Upper lobe of left lung (tissue), 6 donors: Measurements from ENCODE around the gene RFX1. TPM values are rescaled to one million over a fixed set of nuclear protein-coding genes. Genes with fewer than 3 reads are reported as not detected.

Source experiments
- ATAC-seq, 2 donors: fragments of 200-7000 bp; cut with Tn5 transposase; one replicate each; pipeline ENCODE4 v1.9.1; 2022; ENCODE audit warnings: mild to moderate bottlenecking in 2 of 2, moderate library complexity in 2 of 2; ENCODE audit not compliant: low FRiP score in 2 of 2
- DNase-seq, 2 donors: peaks; one replicate each; pipeline ENCODE4 v3.0.0-alpha.2; 2019 to 2020
- H3K27ac ChIP-seq, 4 donors: fragments of 200-600 bp; sonication (generic); one replicate each; pipeline ENCODE4 v1.5.1; 2016 to 2019
- H3K27me3 ChIP-seq, 4 donors: fragments of 200-600 bp; sonication (generic); one replicate each; pipeline ENCODE4 v1.5.1; 2017 to 2019
- H3K36me3 ChIP-seq, 4 donors: fragments of 200-600 bp; sonication (generic); one replicate each; pipeline ENCODE4 v1.5.1; 2016 to 2019
- H3K4me1 ChIP-seq, 4 donors: fragments of 200-600 bp; sonication (generic); one replicate each; pipeline ENCODE4 v1.5.1; 2018 to 2019
- H3K4me3 ChIP-seq, 4 donors: fragments of 200-600 bp; sonication (generic); one replicate each; pipeline ENCODE4 v1.5.1; 2017 to 2019; ENCODE audit warnings: mild to moderate bottlenecking in 2 of 4, moderate library complexity in 1 of 4
- H3K9me3 ChIP-seq, 4 donors: fragments of 200-600 bp; sonication (generic); one replicate each; pipeline ENCODE4 v1.5.1; 2018 to 2019
- EP300 ChIP-seq, 4 donors: sonication (generic); formaldehyde crosslinking; IDR thresholded peaks; one replicate each; pipeline ENCODE4 v1.5.1; 2017; ENCODE audit warnings: antibody characterized with exemption in 4 of 4, control low read depth in 2 of 4
- POLR2A ChIP-seq, 4 donors: fragments of 450-650 bp; IDR thresholded peaks; one replicate each; pipeline ENCODE4 v1.5.1; 2016 to 2017; ENCODE audit warnings: antibody characterized with exemption in 4 of 4, mild to moderate bottlenecking in 2 of 4
- POLR2AphosphoS5 ChIP-seq, 2 donors: sonication (generic); formaldehyde crosslinking; IDR thresholded peaks; one replicate each; pipeline ENCODE4 v1.5.1; 2017; ENCODE audit warnings: antibody characterized with exemption in 2 of 2
- WGBS, 2 donors: methylation state at CpG; one replicate each; pipeline ENCODE4 v1.1.5; 2017 to 2018; 5-methylcytosine and 5-hydroxymethylcytosine counted together
- total RNA-seq, 6 donors: library from RNA; depleted of rRNA in 4 of 6; stranded (reverse); fragments of >200 nt in 4 of 6; gene quantifications; one replicate each; pipeline versions ENCODE4 v1.1.0 to v1.2.1, GENCODE V29; 2016 to 2021
- TF ChIP-seq, protein P1 (sequence below), 6 experiments: fragments of 450-650 bp in 4 of 6; fragments of 200-600 bp in 2 of 6; sonication (generic) in 2 of 6; IDR thresholded peaks; one replicate each; pipeline ENCODE4 v1.5.1; 2016 to 2019; ENCODE audit warnings: antibody characterized with exemption in 6 of 6
- donor health status: DM: no; HTN: no; CAD: no; lungs with moderate emphysema.
- donor health status: DM: no; HTN: yes; CAD: no; lungs with severe emphysema.

The RFX1 gene
- total RNA-seq, 6 donors from 2014 or later, result 6.0 to 22.3 (median 15.5) TPM

- ATAC-seq (peak; percentile 70 to 72), DNase-seq (peak; percentile 77 to 96)
- TF ChIP-seq, protein P1, sequence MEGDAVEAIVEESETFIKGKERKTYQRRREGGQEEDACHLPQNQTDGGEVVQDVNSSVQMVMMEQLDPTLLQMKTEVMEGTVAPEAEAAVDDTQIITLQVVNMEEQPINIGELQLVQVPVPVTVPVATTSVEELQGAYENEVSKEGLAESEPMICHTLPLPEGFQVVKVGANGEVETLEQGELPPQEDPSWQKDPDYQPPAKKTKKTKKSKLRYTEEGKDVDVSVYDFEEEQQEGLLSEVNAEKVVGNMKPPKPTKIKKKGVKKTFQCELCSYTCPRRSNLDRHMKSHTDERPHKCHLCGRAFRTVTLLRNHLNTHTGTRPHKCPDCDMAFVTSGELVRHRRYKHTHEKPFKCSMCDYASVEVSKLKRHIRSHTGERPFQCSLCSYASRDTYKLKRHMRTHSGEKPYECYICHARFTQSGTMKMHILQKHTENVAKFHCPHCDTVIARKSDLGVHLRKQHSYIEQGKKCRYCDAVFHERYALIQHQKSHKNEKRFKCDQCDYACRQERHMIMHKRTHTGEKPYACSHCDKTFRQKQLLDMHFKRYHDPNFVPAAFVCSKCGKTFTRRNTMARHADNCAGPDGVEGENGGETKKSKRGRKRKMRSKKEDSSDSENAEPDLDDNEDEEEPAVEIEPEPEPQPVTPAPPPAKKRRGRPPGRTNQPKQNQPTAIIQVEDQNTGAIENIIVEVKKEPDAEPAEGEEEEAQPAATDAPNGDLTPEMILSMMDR (IDR thresholded peaks at IDR 0.05), result peak in 3 of 6 experiments; percentile 15 to 38 (median 36)
- TF ChIP-seq POLR2A (IDR thresholded peaks at IDR 0.05) (peak in 3 of 4 donors; percentile 4 to 83 (median 80)), POLR2AphosphoS5 (IDR thresholded peaks at IDR 0.05) (peak; percentile 76 to 87), EP300 (IDR thresholded peaks at IDR 0.05) (no peak)
- no peaks in the 10 kb centered on the region for H3K27me3 ChIP-seq
- no peaks in the 10 kb centered on the region for H3K9me3 ChIP-seq
- 7 to 28% methylated on average over 8 to 37 of the region's 56 CpGs for WGBS, 2 donors
- peaks cover 33 to 41% (median 36%) of the 10 kb centered on the region in 4 donors for H3K4me1 ChIP-seq
- peak overlapping the region; percentile 42 to 85 (median 76) for H3K4me3 ChIP-seq
- no peaks in the 10 kb centered on the region for H3K36me3 ChIP-seq
- peak overlapping the region; percentile 97 to 100 (median 100) for H3K27ac ChIP-seq
Observed at GRCh38 chr19:14006766-14007562, 844 bp upstream of the RFX1 start.

- Histone ChIP-seq H3K27me3 (no peaks in the 10 kb centered on the region), H3K27ac (peak overlapping the region; percentile 97 to 100 (median 100)), H3K4me3 (peak overlapping the region; percentile 72 to 91 (median 83)), H3K9me3 (no peaks in the 10 kb centered on the region), H3K4me1 (peaks cover 33 to 42% (median 39%) of the 10 kb centered on the region in 4 donors), H3K36me3 (no peaks in the 10 kb centered on the region)
- TF ChIP-seq EP300 (IDR thresholded peaks at IDR 0.05) (peak in 1 of 4 donors; percentile 2), POLR2AphosphoS5 (IDR thresholded peaks at IDR 0.05) (peak in 1 of 2 donors; percentile 19), POLR2A (IDR thresholded peaks at IDR 0.05) (peak in 2 of 4 donors; percentile 2 to 68)
- TF ChIP-seq, protein P1 (IDR thresholded peaks at IDR 0.05), result no peak
- ATAC-seq (peak; percentile 84 to 85), DNase-seq (peak; percentile 94 to 97)
- 8 to 20% methylated on average over 9 to 25 of the region's 50 CpGs for WGBS, 2 donors
Observed at GRCh38 chr19:14005349-14006084, 603 bp downstream of the RFX1 start.

DNA sequence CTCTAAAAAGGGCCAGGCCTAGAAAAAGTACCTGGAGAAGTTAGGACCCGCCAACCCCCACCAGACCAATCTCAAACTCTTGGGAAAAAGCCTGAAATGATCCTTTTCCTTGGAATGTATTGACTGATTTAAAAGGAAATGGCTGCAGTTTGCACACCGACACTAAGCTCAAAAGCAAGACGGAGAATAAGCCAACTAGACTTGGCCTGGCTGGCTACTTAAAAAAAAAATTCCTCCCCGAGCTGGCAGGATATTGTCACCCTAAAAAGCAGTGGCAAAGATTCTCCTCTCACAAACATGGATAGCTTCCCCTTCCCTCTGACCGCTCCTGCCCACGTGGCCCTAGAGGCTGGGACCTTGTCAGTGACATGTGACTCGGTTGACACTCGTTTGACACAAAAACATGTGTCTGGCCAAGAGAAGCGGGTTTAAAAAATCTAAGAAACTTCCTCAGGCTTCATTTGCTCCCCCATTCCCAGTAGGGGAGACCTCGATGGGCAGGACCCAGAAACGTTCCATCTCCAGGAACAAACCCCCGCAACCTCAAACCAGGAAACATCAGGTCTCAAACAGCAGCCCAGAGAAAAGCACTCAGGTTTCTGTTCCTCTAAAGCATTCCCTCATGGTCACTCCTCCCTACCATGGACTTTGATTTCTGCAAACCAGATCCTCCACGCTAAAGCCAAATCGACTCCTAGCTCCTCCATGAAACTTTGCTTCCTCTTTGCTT lies 1.3 kb downstream of the RFX1 start:
- H3K27ac ChIP-seq, result peak overlapping the region; percentile 97 to 100 (median 100)
- no peaks in the 10 kb centered on the region for H3K36me3 ChIP-seq
- WGBS, 2 donors, result 25% methylated on average over 13 to 14 of the region's 14 CpGs
- no peaks in the 10 kb centered on the region for H3K27me3 ChIP-seq
- peak overlapping the region in 3 of 4 donors; percentile 72 to 85 (median 81) for H3K4me3 ChIP-seq
- peak in 1 of 2 donors; percentile 76 for DNase-seq
- peaks cover 33 to 42% (median 39%) of the 10 kb centered on the region in 4 donors for H3K4me1 ChIP-seq
- ATAC-seq, result peak in 1 of 2 donors; percentile 1
- TF ChIP-seq POLR2AphosphoS5 (IDR thresholded peaks at IDR 0.05) (no peak), POLR2A (IDR thresholded peaks at IDR 0.05) (peak in 1 of 4 donors; percentile 7)
- TF ChIP-seq, protein P1 (IDR thresholded peaks at IDR 0.05), result no peak
- H3K9me3 ChIP-seq, result no peaks in the 10 kb centered on the region

GRCh38 chr19:14003251-14004055 lies 2.7 kb downstream of the RFX1 start:
- Histone ChIP-seq H3K4me3 (no peak overlapping the region), H3K36me3 (no peaks in the 10 kb centered on the region), H3K27me3 (no peaks in the 10 kb centered on the region), H3K27ac (peak overlapping the region; percentile 97 to 100 (median 100)), H3K4me1 (peaks cover 33 to 42% (median 39%) of the 10 kb centered on the region in 4 donors), H3K9me3 (peaks cover 0 to 6% (median 0%) of the 10 kb centered on the region in 4 donors)
- TF ChIP-seq, protein P1 (IDR thresholded peaks at IDR 0.05), result no peak
- TF ChIP-seq POLR2AphosphoS5 (IDR thresholded peaks at IDR 0.05) (no peak), POLR2A (IDR thresholded peaks at IDR 0.05) (no peak), EP300 (IDR thresholded peaks at IDR 0.05) (no peak)
- 31 to 41% methylated on average over 10 of the region's 10 CpGs for WGBS, 2 donors
- ATAC-seq (no peak), DNase-seq (no peak)
